ENCODE data around the gene TPCN2. TPM values are rescaled to one million over a fixed set of nuclear protein-coding genes. Genes with fewer than 3 reads are reported as not detected.

Gene TPCN2
- total RNA-seq, 1 experiment from 2014 or later = 7.1 TPM

GRCh38 chr11:69111624-69112542 is 63.2 kb downstream of the TPCN2 start:
- DNase-seq (ENCODE audit: low read depth) = no peak

- no peak for DNase-seq (ENCODE audit: low read depth)
Measured at GRCh38 chr11:69113226-69113625, 64.5 kb downstream of the TPCN2 start.

- no peak for DNase-seq (ENCODE audit: low read depth)
Measured at GRCh38 chr11:69113646-69114340, 65.1 kb downstream of the TPCN2 start.

- no peak for DNase-seq (ENCODE audit: low read depth)
Measured at GRCh38 chr11:69114362-69114761, 65.6 kb downstream of the TPCN2 start.

- DNase-seq (ENCODE audit: low read depth) = no peak
Measured at GRCh38 chr11:69114811-69115523, 66.2 kb downstream of the TPCN2 start.

- DNase-seq (ENCODE audit: low read depth) = no peak
Measured at GRCh38 chr11:69115586-69116560, 67.1 kb downstream of the TPCN2 start.

- no peak for DNase-seq (ENCODE audit: low read depth)
Measured at GRCh38 chr11:69116671-69117070, 67.9 kb downstream of the TPCN2 start.

GRCh38 chr11:69119190-69119589 is 70.5 kb downstream of the TPCN2 start:
- DNase-seq (ENCODE audit: low read depth) = no peak

GRCh38 chr11:69120096-69120875 is 71.6 kb downstream of the TPCN2 start:
- DNase-seq (ENCODE audit: low read depth) = no peak

GRCh38 chr11:69121021-69121420 is 72.3 kb downstream of the TPCN2 start:
- no peak for DNase-seq (ENCODE audit: low read depth)

- DNase-seq (ENCODE audit: low read depth) = no peak
Measured at GRCh38 chr11:69121621-69122325, 73.0 kb downstream of the TPCN2 start.

- no peak for DNase-seq (ENCODE audit: low read depth)
Measured at GRCh38 chr11:69122326-69122629, 73.5 kb downstream of the TPCN2 start.

- DNase-seq (ENCODE audit: low read depth) = peak; percentile 81
Measured at GRCh38 chr11:69122630-69123431, 74.1 kb downstream of the TPCN2 start.

GRCh38 chr11:69123593-69124545 is 75.1 kb downstream of the TPCN2 start:
- DNase-seq (ENCODE audit: low read depth) = no peak

GRCh38 chr11:69125861-69126260 is 77.1 kb downstream of the TPCN2 start:
- DNase-seq (ENCODE audit: low read depth) = no peak

- no peak for DNase-seq (ENCODE audit: low read depth)
Measured at GRCh38 chr11:69126286-69126685, 77.6 kb downstream of the TPCN2 start.

- no peak for DNase-seq (ENCODE audit: low read depth)
Measured at GRCh38 chr11:69127081-69127850, 78.5 kb downstream of the TPCN2 start.

Measured in LHCN-M2 (cell line).